NCI-H1436 treated with DMSO at 0.1 percent for 48 hours (cell line): ENCODE results near the gene EPM2A.

Experiments used
- DNase-seq: peaks from one replicate; lab custom pipeline; 2025; lab: John Stamatoyannopoulos, UW

Gene EPM2A

GRCh38 chr6:145673504-145673903 is 61.8 kb downstream of the EPM2A start:
- DNase-seq, result no peak

GRCh38 chr6:145670311-145670710 is 65.0 kb downstream of the EPM2A start:
- DNase-seq, result no peak

- DNase-seq, result no peak
Observed at GRCh38 chr6:145669627-145670034, 65.7 kb downstream of the EPM2A start.

- DNase-seq, result no peak
Observed at GRCh38 chr6:145668844-145669243, 66.5 kb downstream of the EPM2A start.

- DNase-seq, result no peak
Observed at GRCh38 chr6:145660676-145661075, 74.6 kb downstream of the EPM2A start.

GRCh38 chr6:145656128-145656527 is 79.2 kb downstream of the EPM2A start:
- no peak for DNase-seq

- no peak for DNase-seq
Observed at GRCh38 chr6:145652572-145652971, 82.7 kb downstream of the EPM2A start.

- DNase-seq, result no peak
Observed at GRCh38 chr6:145651988-145652387, 83.3 kb downstream of the EPM2A start.

GRCh38 chr6:145648149-145648548 is 87.2 kb downstream of the EPM2A start:
- DNase-seq, result no peak

GRCh38 chr6:145647602-145648001 is 87.7 kb downstream of the EPM2A start:
- no peak for DNase-seq

- DNase-seq, result no peak
Observed at GRCh38 chr6:145643760-145644159, 91.6 kb downstream of the EPM2A start.

GRCh38 chr6:145633981-145634627 is 101.2 kb downstream of the EPM2A start:
- DNase-seq, result no peak

- DNase-seq, result no peak
Observed at GRCh38 chr6:145632971-145633370, 102.3 kb downstream of the EPM2A start.

GRCh38 chr6:145631374-145631773 is 103.9 kb downstream of the EPM2A start:
- DNase-seq, result no peak

GRCh38 chr6:145630598-145630997 is 104.7 kb downstream of the EPM2A start:
- DNase-seq, result no peak

GRCh38 chr6:145629478-145629877 is 105.8 kb downstream of the EPM2A start:
- DNase-seq, result no peak

- DNase-seq, result no peak
Observed at GRCh38 chr6:145627451-145627850, 107.9 kb downstream of the EPM2A start.

GRCh38 chr6:145626857-145627256 is 108.5 kb downstream of the EPM2A start:
- DNase-seq, result no peak

GRCh38 chr6:145623231-145623630 is 112.1 kb downstream of the EPM2A start:
- DNase-seq, result no peak

- DNase-seq, result no peak
Observed at GRCh38 chr6:145621776-145622175, 113.5 kb downstream of the EPM2A start.

- no peak for DNase-seq
Observed at GRCh38 chr6:145620088-145620487, 115.2 kb downstream of the EPM2A start.

- no peak for DNase-seq
Observed at GRCh38 chr6:145609521-145609920, 125.8 kb downstream of the EPM2A start.

GRCh38 chr6:145608850-145609249 is 126.5 kb downstream of the EPM2A start:
- DNase-seq, result no peak

GRCh38 chr6:145603991-145604390 is 131.3 kb downstream of the EPM2A start:
- no peak for DNase-seq
